Endodermal cell (in vitro differentiated cells): ENCODE data around the gene NPBWR2. TPM values are rescaled to one million over a fixed set of nuclear protein-coding genes. Genes with fewer than 3 reads are reported as not detected.

Source experiments
- DNase-seq: peaks from one replicate; pipeline ENCODE4 v3.0.0-alpha.2; 2017
- H3K27ac ChIP-seq: 2 replicates; pipeline ENCODE4 v1.5.1; 2013; ENCODE audit warnings: mild to moderate bottlenecking, low read depth, low read length, moderate library complexity
- H3K27me3 ChIP-seq: 2 replicates; pipeline ENCODE4 v1.6.1; 2013; ENCODE audit warnings: mild to moderate bottlenecking, low read length, moderate library complexity; ENCODE audit not compliant: insufficient read depth, control insufficient read depth, poor library complexity, severe bottlenecking
- H3K36me3 ChIP-seq: 2 replicates; pipeline ENCODE4 v1.7.0; 2013; ENCODE audit warnings: mild to moderate bottlenecking, low read length, moderate library complexity; ENCODE audit not compliant: control insufficient read depth, insufficient read depth
- H3K4me1 ChIP-seq: one replicate; pipeline ENCODE4 v1.7.0; 2013; ENCODE audit warnings: low read length; ENCODE audit not compliant: control insufficient read depth, insufficient read depth
- H3K4me3 ChIP-seq: 2 replicates; pipeline ENCODE4 v1.5.1; 2013; ENCODE audit warnings: mild to moderate bottlenecking, low read length, moderate library complexity
- H3K9ac ChIP-seq: 2 replicates; pipeline ENCODE4 v1.6.1; 2013; ENCODE audit warnings: mild to moderate bottlenecking, low read length, moderate library complexity; ENCODE audit not compliant: poor library complexity, severe bottlenecking; ENCODE audit errors: extremely low read depth
- H3K9me3 ChIP-seq: 2 replicates; pipeline ENCODE4 v1.6.1; 2013; ENCODE audit warnings: mild to moderate bottlenecking, low read length, moderate library complexity; ENCODE audit not compliant: control insufficient read depth
- H3K27ac Mint-ChIP-seq: 2 replicates; pipeline ENCODE4 v1.8.0; 2020; ENCODE audit warnings: mixed read lengths
- H3K27me3 Mint-ChIP-seq: 2 replicates; pipeline ENCODE4 v1.8.0; 2021; ENCODE audit warnings: mild to moderate bottlenecking, mixed read lengths; ENCODE audit not compliant: insufficient read depth
- H3K36me3 Mint-ChIP-seq: 2 replicates; pipeline ENCODE4 v1.8.0; 2020; ENCODE audit warnings: low read depth, mixed read lengths
- H3K4me1 Mint-ChIP-seq: 2 replicates; pipeline ENCODE4 v1.8.0; 2020; ENCODE audit warnings: mixed read lengths
- H3K4me3 Mint-ChIP-seq: 2 replicates; pipeline ENCODE4 v1.8.0; 2020; ENCODE audit warnings: mild to moderate bottlenecking, moderate library complexity, mixed read lengths
- H3K9me3 Mint-ChIP-seq: 2 replicates; pipeline ENCODE4 v1.8.0; 2020; ENCODE audit warnings: mild to moderate bottlenecking, mixed read lengths
- WGBS, 2 experiments: methylation state at CpG; one replicate each; pipeline versions ENCODE4 v1.1.5 to v1.1.7; 2013; ENCODE audit warnings: missing lambda C conversion rate in 2 of 2, mixed read lengths in 1 of 2; ENCODE audit not compliant: insufficient coverage in 1 of 2, insufficient read length in 1 of 2; 5-methylcytosine and 5-hydroxymethylcytosine counted together
- microRNA-seq: library from miRNA; unstranded; fragments of <30 nt; microRNA quantifications from one replicate; pipeline ENCODE4 v1.2.0, GENCODE V29; 2020; ENCODE audit warnings: borderline microRNAs expressed
- total RNA-seq, 2 donors: library from RNA; stranded (reverse); fragmentation: NEBNext Ultra II Directional in 1 of 2; extraction: Animal tissue kit (Norgen Biotek cat#: 25700) in 1 of 2; gene quantifications; 2 replicates in 1 of 2; 3 replicates in 1 of 2; pipeline ENCODE4 v1.2.1, GENCODE V29; 2021
- TF ChIP-seq, protein P1 (sequence below): fragments of 200-600 bp; sonication (generic); conservative IDR thresholded peaks from 2 replicates; pipeline ENCODE4 v1.5.0; 2021; ENCODE audit warnings: antibody characterized with exemption, mild to moderate bottlenecking

The NPBWR2 gene
- total RNA-seq, 2 donors from 2014 or later = not detected

- H3K27ac ChIP-seq = peak overlapping the region; percentile 12
Measured at GRCh38 chr20:64053841-64054661, 53.3 kb downstream of the NPBWR2 start.

More at GRCh38 chr20:64053841-64054661, 53.3 kb downstream of the NPBWR2 start:
- Histone ChIP-seq H3K9me3 (no peaks in the 10 kb centered on the region), H3K27me3 (no peaks in the 10 kb centered on the region), H3K4me3 (peak overlapping the region; percentile 55), H3K9ac (peak overlapping the region; percentile 75), H3K36me3 (no peaks in the 10 kb centered on the region), H3K4me1 (peaks cover 27% of the 10 kb centered on the region)
- Mint-ChIP-seq H3K4me3 (no peak overlapping the region), H3K4me1 (peaks cover 19% of the 10 kb centered on the region), H3K27me3 (peaks cover 17% of the 10 kb centered on the region), H3K9me3 (no peaks in the 10 kb centered on the region), H3K27ac (peak overlapping the region; percentile 81), H3K36me3 (no peaks in the 10 kb centered on the region)
- 28 to 45% methylated on average over 8 to 17 of the region's 17 CpGs for WGBS, 2 experiments
- TF ChIP-seq, protein P1, sequence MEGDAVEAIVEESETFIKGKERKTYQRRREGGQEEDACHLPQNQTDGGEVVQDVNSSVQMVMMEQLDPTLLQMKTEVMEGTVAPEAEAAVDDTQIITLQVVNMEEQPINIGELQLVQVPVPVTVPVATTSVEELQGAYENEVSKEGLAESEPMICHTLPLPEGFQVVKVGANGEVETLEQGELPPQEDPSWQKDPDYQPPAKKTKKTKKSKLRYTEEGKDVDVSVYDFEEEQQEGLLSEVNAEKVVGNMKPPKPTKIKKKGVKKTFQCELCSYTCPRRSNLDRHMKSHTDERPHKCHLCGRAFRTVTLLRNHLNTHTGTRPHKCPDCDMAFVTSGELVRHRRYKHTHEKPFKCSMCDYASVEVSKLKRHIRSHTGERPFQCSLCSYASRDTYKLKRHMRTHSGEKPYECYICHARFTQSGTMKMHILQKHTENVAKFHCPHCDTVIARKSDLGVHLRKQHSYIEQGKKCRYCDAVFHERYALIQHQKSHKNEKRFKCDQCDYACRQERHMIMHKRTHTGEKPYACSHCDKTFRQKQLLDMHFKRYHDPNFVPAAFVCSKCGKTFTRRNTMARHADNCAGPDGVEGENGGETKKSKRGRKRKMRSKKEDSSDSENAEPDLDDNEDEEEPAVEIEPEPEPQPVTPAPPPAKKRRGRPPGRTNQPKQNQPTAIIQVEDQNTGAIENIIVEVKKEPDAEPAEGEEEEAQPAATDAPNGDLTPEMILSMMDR = peak; percentile 74
- DNase-seq = peak; percentile 92

Small RNA genes lying within 50 kb of the gene (microRNA-seq; reads per million reads assigned to microRNA genes)
- gene MIR6813 = not detected

Other genes starting within 250 kb of the NPBWR2 start
- not detected for gene ABHD16B, start 246.1 kb downstream of the NPBWR2 start, total RNA-seq
- 10 to 100 TPM; 68.3 to 85.2 TPM for gene TPD52L2, start 242.3 kb downstream of the NPBWR2 start, total RNA-seq
- gene DNAJC5, start 212.4 kb downstream of the NPBWR2 start, total RNA-seq = 10 to 100 TPM; 25.8 to 26.8 TPM
- 10 to 100 TPM; 36.5 to 47.8 TPM for gene UCKL1, start 151.1 kb downstream of the NPBWR2 start, total RNA-seq
- 10 to 100 TPM; 23.7 to 26.8 TPM for gene ZNF512B, start 137.6 kb downstream of the NPBWR2 start, total RNA-seq
- 1 to 10 TPM; 5.6 to 6.0 TPM for gene SAMD10, start 127.9 kb downstream of the NPBWR2 start, total RNA-seq
- 10 to 100 TPM; 73.3 to 73.9 TPM for gene PRPF6, start 126.4 kb downstream of the NPBWR2 start, total RNA-seq
- gene C20orf204, start 71.4 kb downstream of the NPBWR2 start, total RNA-seq = 1 to 10 TPM; 4.0 to 4.1 TPM
- 1 to 10 TPM; 2.3 to 2.8 TPM for gene SOX18, start 57.9 kb downstream of the NPBWR2 start, total RNA-seq
- gene TCEA2, start 44.4 kb downstream of the NPBWR2 start, total RNA-seq = 100 to 1,000 TPM in 1 of 2 donors, 10 to 100 TPM in 1; 64.3 to 110 TPM
- 10 to 100 TPM; 14.6 to 15.8 TPM for gene RGS19, start 28.0 kb downstream of the NPBWR2 start, total RNA-seq
- 1 to 10 TPM; 4.1 to 5.5 TPM for gene OPRL1, start 27.5 kb downstream of the NPBWR2 start, total RNA-seq
- gene LKAAEAR1, start 23.2 kb downstream of the NPBWR2 start, total RNA-seq = not detected
- 1 to 10 TPM; 2.4 to 4.5 TPM for gene MYT1, start 56.9 kb upstream of the NPBWR2 start, total RNA-seq
- 100 to 1,000 TPM; 145 to 158 TPM for gene PCMTD2, start 148.2 kb upstream of the NPBWR2 start, total RNA-seq